ENCODE results near the gene OR6T1.

Gene OR6T1, protein sequence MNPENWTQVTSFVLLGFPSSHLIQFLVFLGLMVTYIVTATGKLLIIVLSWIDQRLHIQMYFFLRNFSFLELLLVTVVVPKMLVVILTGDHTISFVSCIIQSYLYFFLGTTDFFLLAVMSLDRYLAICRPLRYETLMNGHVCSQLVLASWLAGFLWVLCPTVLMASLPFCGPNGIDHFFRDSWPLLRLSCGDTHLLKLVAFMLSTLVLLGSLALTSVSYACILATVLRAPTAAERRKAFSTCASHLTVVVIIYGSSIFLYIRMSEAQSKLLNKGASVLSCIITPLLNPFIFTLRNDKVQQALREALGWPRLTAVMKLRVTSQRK

DNA sequence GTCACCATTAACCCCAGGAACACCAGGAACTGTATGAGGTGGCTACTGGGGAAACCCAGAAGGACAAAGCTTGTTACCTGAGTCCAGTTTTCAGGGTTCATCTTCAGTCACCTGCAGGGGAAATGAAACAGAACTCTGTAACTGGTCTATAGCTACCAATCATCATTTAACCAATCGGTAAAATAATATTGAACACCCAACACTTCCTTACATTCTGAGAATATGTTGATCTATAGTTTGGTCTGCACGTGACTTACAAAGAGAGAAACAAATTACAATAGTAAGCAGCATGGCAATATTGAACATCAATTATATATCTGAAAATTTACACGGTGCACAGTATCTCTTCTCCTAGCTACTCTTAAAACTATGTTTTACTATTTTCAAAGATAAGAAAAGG is at the start of gene OR6T1:
Gene OR6T1 (minus strand): TSS at position 101 of the 400 bp plus-strand sequence. CDS start 0 bp downstream, at position 101.
- DNase-seq (ENCODE audit: insufficient read length, low spot score) = no peak
- FAIRE-seq = no peak

DNA sequence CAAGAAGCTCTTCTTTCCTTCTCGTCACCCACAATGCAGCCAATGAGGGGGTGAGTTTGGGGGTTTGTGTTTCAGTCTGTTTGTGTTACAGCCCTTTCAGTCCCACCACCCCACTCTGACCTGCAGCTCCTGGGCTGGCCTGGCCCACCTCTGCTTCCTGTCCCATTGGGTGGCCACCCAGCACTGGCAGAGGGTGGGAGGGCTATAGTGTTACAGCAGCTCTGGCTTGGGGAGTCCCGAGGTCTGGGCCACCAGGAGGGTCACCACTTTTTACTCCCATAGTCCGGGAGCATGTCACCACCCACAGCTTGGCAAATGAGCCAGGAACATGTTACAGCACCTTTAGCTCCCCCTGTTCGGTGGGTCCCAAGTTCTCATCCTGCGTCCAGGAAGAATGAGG is 35.7 kb upstream of the OR6T1 start:
- FAIRE-seq (no peak), DNase-seq (ENCODE audit: insufficient read length, low spot score) (no peak)

DNA sequence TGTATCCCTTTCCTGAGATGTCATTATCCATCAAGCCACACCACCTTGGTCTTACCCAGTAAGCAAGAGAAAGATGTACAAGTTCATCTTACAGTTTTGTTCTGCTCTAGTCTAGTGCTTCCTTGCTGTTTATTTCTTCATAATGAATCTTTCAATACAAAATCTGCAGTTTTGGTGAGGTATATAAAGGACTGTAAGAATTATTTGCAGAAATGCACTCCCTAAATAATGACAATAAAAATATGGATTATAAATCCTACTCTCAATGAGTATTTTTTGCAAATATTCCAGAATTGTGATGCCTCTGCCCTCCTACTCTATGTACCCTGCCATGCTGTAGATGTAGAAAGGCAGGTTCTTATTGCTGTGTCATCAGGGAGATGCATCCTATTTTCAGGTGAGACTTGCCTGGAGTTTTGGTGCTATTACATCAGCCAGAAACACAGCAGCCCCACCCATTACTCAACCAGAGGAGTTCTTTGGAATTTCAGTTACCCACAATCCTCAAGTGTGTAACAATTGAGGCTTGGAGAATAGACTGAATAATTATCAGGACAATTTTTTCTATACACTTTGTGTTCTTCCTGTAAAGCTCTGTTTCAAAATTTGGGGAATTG is 34.2 kb upstream of the OR6T1 start, which contains the start of gene OR10S1:
Gene OR10S1 (minus strand): TSS at position 51 of the 617 bp plus-strand sequence. CDS start 117 bp downstream, outside the sequence.
- FAIRE-seq = no peak

DNA sequence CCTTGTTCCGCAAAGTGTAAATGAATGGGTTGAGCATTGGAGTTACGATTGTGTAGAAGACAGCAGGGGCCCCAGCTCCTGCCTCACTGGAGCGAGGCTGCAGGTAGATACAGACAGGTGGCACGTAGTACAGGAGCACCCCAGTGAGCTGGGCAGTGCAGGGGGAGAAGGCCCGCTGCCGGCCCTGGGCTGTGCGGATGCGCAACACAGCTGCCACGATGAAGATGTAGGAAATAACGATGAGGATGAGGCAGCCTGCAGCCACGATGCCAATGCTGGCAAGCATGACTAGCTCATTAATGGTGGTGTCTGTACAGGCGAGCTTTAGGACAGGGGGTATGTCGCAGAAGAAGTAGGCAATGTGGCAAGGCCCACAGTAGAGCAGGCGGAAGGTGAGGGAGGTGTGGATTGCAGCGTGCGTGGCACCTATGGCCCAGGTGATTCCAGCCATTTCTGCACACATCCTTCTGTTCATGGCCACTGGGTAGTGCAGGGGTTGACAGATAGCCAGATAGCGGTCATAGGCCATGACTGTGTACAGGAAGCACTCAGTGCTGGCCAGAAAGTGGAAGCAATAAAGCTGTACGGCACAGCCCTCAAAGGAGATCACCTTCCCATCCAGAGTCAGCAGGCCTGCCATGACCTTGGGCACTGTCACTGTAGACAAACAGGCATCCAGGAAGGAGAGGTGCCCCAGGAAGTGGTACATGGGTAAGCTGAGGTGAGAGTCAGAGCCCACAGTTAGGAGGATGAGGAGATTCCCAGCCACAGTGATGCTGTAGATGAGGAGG is 33.3 kb upstream of the OR6T1 start:
- FAIRE-seq = no peak
- DNase-seq (ENCODE audit: insufficient read length, low spot score) = no peak

More for the DNA sequence above, 34.2 kb upstream of the OR6T1 start, which contains the start of gene OR10S1:
- DNase-seq (ENCODE audit: insufficient read length, low spot score) = no peak

DNA sequence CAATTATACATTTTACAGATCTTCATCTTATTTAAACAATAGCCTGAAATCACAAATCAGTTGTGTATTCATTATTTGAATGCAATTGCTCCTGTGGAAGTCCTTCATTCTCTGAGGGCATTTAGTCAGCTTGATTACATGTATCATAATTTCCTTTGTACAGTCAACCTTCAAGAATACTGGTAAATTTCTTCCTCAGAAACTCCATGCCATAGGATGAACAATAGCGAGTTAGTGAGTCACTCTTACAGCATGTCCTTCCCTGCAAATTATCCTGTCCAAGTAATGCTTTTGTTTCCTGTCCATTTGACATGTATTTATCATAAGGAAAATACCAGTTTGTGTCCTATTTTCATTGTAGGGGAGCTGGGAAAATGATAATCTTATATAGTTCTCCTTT is 30.2 kb upstream of the OR6T1 start:
- no peak for FAIRE-seq
- no peak for DNase-seq (ENCODE audit: insufficient read length, low spot score)

DNA sequence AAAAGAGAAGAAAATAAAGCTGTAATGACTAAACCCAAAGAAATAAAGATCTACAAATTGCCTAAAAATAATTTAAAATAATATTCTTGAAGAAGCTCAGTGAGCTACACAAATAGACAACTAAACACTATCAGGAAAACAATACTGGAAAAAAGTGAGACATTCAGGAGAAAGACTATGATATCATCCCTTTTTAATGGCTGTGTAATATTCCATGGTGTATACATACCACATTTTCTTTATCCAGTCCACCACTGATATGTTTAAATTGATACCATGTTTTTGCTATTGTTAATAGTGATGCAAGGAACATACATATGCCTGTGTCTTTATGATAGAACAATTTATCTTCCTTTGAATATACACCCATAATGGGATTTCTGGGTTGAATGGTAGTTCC is 13.1 kb upstream of the OR6T1 start:
- DNase-seq (ENCODE audit: insufficient read length, low spot score) (no peak), FAIRE-seq (no peak)

DNA sequence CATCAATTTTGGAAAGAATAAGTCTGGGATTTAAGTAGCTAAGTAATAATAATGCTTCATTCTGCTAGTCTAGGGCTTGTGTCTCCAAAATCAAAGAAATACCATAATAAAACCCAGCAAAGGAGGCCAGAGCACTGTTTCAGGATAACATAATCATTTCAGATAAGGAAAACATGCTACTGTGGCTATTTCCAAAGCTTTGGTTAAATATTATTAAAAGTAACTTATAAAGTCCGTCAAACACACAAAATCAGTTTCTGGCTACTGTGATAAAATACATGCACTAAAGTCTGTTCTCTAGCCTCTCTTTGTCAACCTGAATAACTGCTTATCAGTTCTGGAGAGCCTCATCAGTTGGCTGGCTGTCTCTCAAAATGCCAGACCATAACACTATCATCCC is 1.5 kb upstream of the OR6T1 start:
- no peak for FAIRE-seq
- DNase-seq (ENCODE audit: insufficient read length, low spot score) = no peak

DNA sequence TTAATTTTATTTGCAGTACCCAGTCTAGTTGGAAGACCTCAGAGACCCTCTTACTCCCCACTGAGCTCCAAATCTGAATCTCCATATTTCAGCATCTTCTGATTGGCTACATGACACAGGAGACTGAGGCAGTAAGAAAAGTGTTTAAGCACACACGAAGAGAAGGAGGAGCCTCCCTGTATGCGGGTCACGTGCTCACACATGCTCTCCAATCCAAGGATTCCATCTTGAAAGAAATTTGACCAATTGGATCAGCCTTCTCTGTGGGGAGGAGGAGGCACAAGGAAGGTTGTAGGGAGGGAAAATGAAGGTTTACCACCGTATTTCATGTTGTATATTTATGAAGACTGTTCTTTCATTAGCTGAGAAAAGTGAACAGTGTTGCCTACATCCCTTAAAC is 1.2 kb downstream of the OR6T1 start:
- DNase-seq (ENCODE audit: insufficient read length, low spot score) = no peak
- no peak for FAIRE-seq

DNA sequence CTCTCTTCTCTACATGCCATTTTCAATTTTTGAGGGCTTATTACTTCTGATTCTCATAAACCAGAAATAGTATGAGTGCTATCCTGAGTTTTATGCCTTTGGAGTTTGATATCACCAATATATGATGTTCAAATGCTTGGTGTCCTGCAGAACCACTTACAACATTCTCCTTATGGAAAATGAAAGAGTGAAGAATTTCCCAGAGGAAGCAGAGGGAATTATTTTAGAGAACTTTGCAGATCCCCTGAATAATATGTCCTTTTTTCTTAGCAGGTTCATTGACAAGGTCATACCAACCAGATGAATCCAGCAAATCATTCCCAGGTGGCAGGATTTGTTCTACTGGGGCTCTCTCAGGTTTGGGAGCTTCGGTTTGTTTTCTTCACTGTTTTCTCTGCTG is 4.3 kb downstream of the OR6T1 start, which contains the start of gene OR4D5:
Gene OR4D5 (plus strand): TSS at position 301 of the 400 bp plus-strand sequence. CDS start 0 bp downstream, at position 301.
- DNase-seq (ENCODE audit: insufficient read length, low spot score) = no peak
- no peak for FAIRE-seq

DNA sequence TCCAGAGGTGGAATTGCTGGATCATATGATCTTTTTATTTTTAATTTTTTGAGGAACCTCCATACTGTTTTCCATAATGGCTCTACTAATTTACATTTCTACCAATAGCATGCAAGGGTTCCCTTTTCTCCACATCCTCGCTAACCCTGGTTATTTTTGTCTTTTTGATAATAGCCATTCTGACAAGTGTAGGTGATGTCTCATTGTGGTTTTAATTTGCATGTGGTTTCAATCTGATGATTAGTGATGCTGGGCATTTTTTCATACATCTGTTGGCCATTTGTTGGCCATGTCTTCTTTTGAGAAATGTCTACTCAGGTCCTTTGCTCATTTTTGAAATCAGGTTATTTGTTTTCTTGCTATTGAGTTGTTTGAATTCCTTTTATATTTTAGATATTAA is 19.6 kb downstream of the OR6T1 start:
- FAIRE-seq (no peak), DNase-seq (ENCODE audit: insufficient read length, low spot score) (no peak)

DNA sequence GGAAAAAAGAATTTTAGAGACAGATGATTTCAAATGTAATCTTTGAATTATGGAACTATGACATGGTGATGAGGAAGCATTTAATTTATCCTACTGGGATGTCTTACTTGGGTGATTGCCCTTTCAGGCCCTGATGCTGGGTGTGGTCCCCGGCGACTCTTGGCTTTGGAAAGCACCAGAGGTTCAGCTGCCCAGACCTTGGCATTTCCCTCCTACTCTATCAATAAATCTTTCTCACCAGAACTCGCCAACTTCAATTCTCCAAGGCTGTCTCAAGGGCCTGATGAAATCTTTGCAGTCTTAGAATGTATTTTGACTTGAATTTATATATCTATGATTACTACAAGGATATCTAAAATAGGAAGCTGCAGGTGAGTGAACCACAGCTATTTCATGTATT is 22.7 kb downstream of the OR6T1 start:
- DNase-seq (ENCODE audit: insufficient read length, low spot score) (no peak), FAIRE-seq (no peak)

DNA sequence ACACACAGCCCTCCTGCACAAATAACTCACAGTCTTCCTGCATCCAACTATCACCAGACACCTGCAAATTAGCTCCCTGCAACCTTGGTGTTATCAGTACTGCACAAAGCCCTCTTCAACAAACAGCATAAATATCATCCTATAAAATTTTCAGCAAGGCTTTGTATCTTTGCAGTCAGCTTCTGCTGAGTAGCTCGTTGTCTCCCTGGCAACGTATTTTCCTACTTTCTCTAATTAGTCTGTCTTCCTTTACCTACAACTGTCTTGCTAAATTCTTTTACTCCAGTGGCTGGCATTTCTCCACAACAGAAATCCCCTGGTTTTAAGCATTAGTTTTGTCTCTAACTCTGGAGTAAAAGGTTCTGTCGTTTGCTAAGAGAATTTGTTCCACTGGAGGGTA is 37.8 kb downstream of the OR6T1 start:
- no peak for FAIRE-seq

DNA sequence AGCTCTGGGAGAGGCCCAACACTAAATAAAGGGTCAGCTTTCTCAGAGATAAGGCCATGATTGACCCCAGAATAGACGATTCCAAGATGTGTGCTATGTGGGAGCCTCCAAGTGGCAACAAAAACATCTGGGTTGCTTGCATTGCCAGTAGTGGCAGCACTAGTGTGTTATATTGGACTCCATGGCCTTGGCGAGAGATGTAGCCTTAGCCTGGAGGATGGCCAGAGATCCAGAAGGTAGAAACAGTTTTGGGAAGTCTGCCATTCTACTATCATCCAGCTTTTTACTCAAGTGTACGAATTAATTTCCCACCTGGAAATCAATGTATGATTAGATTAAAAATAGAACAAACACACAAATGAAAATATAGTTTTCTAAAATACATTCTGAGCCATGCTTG is 38.7 kb downstream of the OR6T1 start:
- FAIRE-seq (no peak), DNase-seq (ENCODE audit: insufficient read length, low spot score) (no peak)

More for the DNA sequence above, 37.8 kb downstream of the OR6T1 start:
- DNase-seq (ENCODE audit: insufficient read length, low spot score) = no peak

DNA sequence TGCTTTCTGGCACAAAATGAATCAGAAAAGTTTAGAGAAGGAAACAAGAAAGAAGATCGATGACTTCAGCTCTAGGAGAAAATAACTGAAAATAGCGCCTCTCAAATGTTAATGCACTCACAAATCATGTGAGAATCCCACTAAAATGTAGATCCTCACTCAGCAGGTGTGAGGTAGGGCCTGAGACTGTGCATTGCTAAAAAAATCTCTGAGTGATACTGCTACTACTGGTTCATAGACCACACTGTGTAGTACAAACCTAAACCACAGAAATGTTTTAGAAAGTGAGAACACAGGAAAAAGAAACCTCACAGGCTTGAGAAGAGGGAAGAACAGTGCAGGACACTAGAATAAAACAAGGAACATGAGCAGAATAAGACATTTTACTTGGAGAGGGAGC is 39.7 kb downstream of the OR6T1 start:
- no peak for DNase-seq (ENCODE audit: insufficient read length, low spot score)
- FAIRE-seq = no peak

DNA sequence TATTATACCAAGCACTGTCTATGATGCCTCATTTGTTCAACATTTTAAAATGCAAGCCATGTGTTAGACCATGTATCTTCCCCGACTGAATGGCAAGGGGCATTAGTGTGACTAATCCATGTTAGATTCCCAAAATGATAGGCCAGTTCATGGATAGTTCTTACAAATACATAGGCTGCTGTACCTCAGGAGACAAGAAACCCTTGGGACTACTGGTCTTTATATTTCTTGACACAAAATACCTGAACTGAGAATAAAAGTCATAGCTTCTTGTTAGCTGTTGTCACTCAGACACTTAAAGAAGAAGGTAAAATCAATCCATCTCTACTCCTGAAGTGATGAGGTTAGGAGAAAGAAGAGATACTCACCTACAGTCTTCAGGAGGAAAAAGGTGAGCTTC is 41.8 kb downstream of the OR6T1 start, which contains the start of gene OR8D4:
Gene OR8D4 (plus strand): TSS at position 301 of the 400 bp plus-strand sequence. CDS start 4,265 bp downstream, outside the sequence.
- DNase-seq (ENCODE audit: insufficient read length, low spot score) (no peak), FAIRE-seq (no peak)

DNA sequence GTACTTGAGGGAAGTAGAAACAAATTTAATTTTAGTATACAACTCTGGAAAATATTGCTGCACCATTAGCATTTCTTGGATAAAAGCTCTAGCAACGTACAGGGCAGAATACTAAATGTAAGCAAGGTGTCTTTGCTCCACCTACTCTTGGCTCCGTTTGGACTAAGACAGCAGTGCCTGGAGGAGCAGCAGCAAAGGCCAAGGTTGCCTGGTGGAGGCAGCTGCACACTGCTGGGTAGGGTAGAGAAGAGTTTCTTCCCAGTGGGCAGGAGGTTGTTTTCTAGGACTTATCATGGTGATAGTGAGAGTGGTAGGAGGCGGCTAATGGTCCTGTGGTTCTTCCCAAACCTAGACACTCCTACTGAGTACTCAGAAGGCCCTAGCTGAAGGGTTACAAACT is 43.8 kb downstream of the OR6T1 start:
- FAIRE-seq (no peak), DNase-seq (ENCODE audit: insufficient read length, low spot score) (no peak)

All from GM19239 (cell line).